Activated naive CD4-positive, alpha-beta T cell treated with Interleukin-2 at 50 U/mL for 16 hours (primary cell): ENCODE results near the gene LDLRAD1.
"Not testable (repeated sequence)": the region's sequence is repeated elsewhere in the genome, so short reads cannot be mapped to it uniquely, and the experiment has no call there.

ENCODE experiments used
- DNase-seq: peaks from one replicate; pipeline ENCODE4 v3.0.0-alpha.2; 2020

LDLRAD1 gene

DNA sequence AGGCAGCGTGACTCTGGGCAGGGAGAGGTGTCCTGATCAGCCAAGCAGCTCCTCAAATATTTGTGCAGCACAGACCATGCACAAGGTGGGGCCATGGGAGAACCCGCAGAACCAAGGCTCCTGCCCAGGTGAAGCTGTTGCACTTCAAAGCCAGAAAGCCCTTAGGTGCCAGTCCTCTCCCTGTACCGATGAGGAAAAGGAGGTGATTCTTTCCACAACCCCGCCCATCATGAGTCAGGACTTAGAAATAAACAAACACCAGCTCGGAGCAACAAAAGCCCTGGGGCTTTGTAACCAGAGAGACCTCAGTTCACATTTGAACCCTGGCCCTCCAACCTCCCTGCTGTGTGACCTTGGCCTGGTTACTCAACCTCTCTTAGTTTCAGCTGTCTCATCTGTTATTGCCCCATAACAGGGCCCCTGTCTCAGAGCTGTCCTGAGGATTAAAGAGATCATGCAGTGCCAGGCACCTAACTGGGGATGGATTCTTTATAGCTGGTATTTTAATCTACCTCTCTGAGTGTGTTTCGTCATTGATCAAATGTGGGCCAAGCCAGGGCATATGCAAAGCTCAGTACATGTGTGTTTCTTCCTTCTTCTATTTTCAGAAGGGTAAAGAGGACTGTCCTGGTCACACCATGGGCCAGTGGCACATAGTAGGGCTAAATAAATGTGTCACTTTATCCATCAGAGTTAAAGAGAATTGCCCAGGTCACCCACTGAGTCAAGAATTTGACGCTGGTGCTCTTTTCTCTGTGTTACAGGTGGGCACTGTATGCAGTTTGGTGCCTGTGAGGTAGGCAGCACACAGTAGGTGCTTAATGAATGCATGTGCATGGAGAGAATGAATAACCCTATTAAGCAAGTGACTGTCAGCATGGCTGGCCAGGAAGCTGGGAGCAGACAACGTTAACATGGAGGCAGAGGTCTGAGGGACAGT, 1.4 kb downstream of the LDLRAD1 start:
- no peak for DNase-seq

- no peak for DNase-seq
These were observed 3.9 kb downstream of the LDLRAD1 start for GRCh38 chr1:54014009-54014629.

DNA sequence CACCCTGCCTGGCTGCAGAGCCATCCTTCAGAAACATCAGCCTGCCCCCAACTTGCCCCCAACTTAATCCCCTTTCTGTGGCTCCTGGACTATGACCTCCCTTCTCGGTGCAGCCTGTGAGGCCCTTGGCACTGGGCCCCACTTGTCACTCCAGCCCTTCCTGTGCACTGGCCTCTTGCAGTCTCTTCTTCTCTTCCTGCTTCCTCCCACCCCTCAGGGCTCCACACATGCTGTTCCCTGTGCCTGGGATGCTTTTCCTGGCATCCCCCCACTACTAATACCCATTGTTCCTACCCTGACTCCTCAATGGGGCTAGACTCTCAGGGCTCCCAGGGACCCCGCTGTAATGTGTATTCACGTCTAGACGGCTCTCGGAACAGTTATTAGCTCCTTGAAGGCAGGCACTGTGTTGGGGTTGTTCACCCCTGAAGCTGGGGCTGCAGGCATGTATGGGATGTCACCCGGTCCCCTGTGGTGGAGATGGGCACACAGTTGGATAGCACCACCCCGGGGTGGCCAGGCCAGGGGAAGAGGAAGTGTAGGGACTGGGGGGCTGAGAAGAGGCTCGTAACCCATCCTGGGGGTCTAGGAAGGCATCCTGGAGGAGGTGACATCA, 4.5 kb downstream of the LDLRAD1 start:
- no peak for DNase-seq

- no peak for DNase-seq
These were observed 5.1 kb downstream of the LDLRAD1 start for GRCh38 chr1:54012863-54013262.

DNA sequence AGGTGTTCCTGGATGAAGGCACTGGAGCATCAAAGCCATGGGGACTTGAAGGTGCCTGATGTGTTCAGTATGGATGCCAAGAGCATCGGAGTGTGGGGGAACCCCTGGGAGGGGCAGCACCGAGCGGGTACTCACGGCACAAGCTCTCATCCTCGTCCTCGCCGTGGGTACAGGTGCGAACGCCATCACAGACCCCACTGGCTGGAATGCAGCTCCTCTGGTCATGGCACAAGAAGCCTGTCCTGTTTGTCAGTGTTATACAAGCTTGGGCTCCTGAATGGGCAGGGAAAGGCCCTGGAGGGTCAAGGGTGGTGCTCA, 6.0 kb downstream of the LDLRAD1 start:
- DNase-seq, result no peak

- DNase-seq, result no peak
These were observed 6.5 kb downstream of the LDLRAD1 start for GRCh38 chr1:54011316-54012007.

- DNase-seq, result no peak
These were observed 7.4 kb downstream of the LDLRAD1 start for GRCh38 chr1:54010415-54011117.

DNA sequence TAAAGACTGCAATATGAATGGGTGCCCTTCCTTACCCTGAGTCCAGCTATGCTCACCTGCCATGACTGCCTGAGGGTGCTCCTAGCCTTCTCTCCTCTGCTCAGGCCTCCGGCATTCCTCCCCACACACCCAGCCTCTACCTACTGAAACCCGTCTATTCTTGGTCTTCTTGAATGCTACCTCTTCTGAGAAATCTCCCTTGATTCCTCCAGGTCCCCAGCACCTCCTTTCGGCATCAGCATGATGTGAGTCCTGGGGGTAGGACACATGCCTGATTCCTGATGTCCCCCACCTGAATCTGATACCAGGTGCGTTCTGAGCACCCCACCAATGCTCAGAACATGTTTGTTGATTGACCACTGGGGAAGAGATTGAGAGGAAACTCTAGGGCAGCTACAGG, 8.6 kb downstream of the LDLRAD1 start:
- no peak for DNase-seq

DNA sequence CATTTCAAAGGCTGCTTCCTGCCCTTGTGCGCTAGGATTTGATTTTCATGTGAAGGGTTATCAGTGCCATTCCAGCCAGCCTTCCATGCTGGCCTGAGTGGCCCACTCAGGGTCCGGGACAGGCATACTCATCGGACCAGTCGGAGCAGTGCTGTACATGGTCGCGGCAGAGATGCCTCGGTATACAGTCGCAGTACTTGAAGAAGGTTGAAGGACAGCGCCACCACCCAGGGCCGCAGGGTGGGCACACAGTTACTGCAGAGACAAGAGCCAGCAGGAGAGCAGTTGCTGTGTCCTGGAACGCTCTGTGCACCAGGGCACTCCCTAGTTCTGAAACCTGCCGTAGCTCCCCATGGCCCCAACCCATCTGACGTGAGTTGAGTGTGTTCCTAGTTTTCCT, 9.1 kb downstream of the LDLRAD1 start:
- DNase-seq, result no peak

GRCh38 chr1:54007613-54008012, 10.4 kb downstream of the LDLRAD1 start:
- no peak for DNase-seq

GRCh38 chr1:54006508-54006907, 11.5 kb downstream of the LDLRAD1 start:
- no peak for DNase-seq

DNA sequence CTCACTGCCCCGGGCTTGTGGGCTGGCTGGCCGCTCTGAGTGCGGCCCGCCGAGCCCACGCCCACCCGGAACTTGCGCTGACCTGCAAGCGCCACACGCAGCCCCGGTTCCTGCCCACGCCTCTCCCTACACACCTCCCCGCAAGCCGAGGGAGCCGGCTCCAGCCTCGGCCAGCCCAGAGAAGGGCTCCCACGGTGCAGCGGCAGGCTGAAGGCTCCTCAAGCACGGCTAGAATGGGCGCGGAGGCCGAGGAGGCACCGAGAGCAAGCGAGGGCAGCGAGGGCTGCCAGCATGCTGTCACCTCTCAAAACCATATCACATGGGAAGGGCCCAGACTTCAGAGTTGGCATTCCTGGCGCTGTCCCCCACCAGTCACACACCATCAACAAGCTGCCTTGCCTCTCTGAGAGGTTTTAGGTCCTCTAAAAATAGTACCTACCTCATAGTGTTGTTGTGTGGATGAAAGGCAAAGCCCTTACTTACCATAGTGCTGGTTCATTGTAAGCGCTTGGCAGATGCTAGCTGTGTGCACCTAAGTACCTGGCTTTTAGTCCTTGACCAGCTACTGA, 13.4 kb downstream of the LDLRAD1 start:
- DNase-seq, result no peak

DNA sequence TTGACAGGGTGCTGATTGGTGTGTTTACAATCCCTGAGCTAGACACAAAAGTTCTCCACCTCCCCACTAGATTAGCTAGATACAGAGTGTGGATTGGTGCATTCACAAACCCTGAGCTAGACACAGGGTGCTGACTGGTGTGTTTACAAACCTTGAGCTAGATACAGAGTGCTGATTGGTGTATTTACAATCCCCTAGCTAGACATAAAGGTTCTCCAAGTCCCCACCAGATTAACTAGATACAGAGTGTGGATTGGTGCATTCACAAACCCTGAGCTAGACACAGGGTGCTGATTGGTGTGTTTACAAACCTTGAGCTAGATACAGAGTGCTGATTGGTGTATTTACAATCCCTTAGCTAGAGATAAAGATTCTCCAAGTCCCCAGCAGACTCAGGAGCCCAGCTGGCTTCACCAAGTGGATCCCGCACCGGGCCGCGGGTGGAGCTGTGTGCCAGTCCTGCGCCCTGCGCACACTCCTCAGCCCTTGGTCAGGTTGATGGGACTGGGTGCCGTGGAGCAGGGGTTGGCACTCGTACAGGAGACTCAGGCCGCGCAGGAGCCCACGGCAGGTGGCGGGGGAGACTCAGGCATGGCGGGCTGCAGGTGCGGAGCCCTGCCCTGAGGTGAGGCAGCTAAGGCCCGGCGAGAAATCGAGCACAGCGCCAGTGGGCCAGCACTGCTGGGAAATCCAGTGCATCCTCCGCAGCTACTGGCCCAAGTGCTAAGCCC, 14.1 kb downstream of the LDLRAD1 start:
- not testable (repeated sequence) for DNase-seq

GRCh38 chr1:54003249-54003646, 14.7 kb downstream of the LDLRAD1 start:
- no peak for DNase-seq

- DNase-seq, result no peak
These were observed 15.3 kb downstream of the LDLRAD1 start for GRCh38 chr1:54002544-54003248.

DNA sequence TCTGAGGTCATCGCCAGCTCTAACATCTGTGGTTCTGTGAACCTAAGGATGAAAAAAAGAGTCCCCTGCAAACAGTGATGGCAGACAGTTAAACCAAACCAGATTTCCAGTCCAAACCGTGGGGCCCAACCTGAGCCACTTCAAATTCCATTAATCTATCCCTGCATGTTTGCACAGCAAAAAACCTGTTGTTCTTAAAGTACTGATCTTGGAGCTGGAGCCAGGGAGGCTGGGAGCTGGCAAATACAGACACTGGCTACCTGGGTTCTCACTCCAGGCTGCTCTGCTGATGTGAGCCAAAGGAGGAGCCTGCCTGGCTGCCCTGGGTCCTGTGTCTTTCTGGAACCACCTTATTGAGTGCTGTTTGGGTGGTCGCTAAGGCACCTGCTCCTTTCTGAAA, 16.4 kb downstream of the LDLRAD1 start:
- no peak for DNase-seq

DNA sequence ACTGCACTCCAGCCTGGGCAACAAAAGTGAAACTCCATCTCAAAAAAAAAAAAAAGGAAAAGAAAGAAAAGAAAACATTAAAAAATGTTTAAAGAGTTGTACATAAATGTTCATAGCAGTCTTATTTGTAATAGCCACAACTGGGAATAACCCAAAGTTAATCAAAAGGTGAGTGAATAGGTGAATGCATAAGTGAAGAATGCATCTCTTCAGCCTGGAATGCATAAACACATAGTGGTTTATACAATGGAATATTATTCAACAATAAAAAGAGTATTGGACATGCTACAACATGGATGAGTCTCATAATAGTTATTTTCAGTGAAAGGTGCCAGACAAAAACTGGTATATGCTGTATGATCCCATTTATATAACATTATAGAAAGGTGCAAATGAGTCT, 18.1 kb downstream of the LDLRAD1 start:
- DNase-seq, result no peak

DNA sequence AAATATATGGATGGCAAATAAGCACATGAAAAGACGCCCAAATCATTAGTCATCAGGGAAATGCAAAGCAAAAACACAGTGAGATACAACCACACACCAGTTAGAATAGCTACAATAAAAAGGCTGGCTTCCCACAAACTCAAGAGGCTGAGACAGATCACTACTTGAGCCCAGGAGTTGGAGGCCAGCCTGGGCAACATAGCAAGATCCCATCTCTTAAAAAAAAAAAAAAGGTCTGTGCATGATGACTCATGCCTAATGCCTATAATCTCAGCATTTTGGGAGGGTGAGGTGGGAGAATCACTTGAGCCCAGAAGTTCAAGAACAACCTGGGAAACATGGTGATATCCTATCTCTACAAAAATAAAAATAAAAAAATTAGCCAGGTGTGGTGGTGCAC, 19.8 kb downstream of the LDLRAD1 start:
- DNase-seq, result no peak

GRCh38 chr1:53995683-53996082, 22.3 kb downstream of the LDLRAD1 start:
- DNase-seq, result no peak

- not testable (repeated sequence) for DNase-seq
These were observed 23.5 kb downstream of the LDLRAD1 start for GRCh38 chr1:53994516-53994915.
